ENCODE measurements around the gene WWOX. TPM values are rescaled to one million over a fixed set of nuclear protein-coding genes. Genes with fewer than 3 reads are reported as not detected.

WWOX gene
- total and polyA plus RNA-seq, 2 of the 13 experiments (the other 11 are each of a cell fraction or from before 2014, with no cell fraction given) = 9.1 to 37.4 TPM

GRCh38 chr16:78325468-78326352 is 226.3 kb downstream of the WWOX start:
- no TSS peak for BruUV-seq (replicated peaks)
- TF ChIP-seq PLSCR1 (CRISPR knock-in tag; IDR thresholded peaks at IDR 0.05; ENCODE audit: borderline replicate concordance) = no peak
- TF ChIP-seq ZNF800 (CRISPR knock-in tag; IDR thresholded peaks at IDR 0.05) = no peak
- no peak for TF ChIP-seq ZNF513 (CRISPR knock-in tag; conservative IDR thresholded peaks at IDR 0.05)
- TF ChIP-seq MZF1 (CRISPR knock-in tag; IDR thresholded peaks at IDR 0.05; ENCODE audit: borderline replicate concordance) = no peak
- TF ChIP-seq MAFK (conservative IDR thresholded peaks at IDR 0.05 in 1 of 2, IDR thresholded peaks at IDR 0.05 in 1 of 2; ENCODE audit: low read length in 2 of 2) = 0 out of 4 replicates have a peak, but pooled peaks of 1 of the 2 experiments have one; percentile 5
- Histone ChIP-seq H3K9ac (ENCODE audit: insufficient read depth, low read depth, low read length) (no peak overlapping the region), H3K27ac (ENCODE audit: extremely low read length, insufficient read depth, low read length) (no peak overlapping the region), H3K36me3 (replicated peaks in 1 of 2; ENCODE audit: control insufficient read depth in 1 of 2, insufficient read depth in 2 of 2, low read length in 2 of 2) (no peaks in the 10 kb centered on the region), H3K9me3 (ENCODE audit: low read length) (no peaks in the 10 kb centered on the region), H3K4me1 (ENCODE audit: insufficient read depth, low read length) (peaks cover 10% of the 10 kb centered on the region), H3K4me2 (ENCODE audit: low read depth, low read length) (no peak overlapping the region), H3K4me3 (replicated peaks in 1 of 3; ENCODE audit: insufficient read depth in 1 of 3, low read depth in 2 of 3, low read length in 3 of 3) (no peak overlapping the region), H3K27me3 (ENCODE audit: control insufficient read depth in 1 of 2, insufficient read depth in 2 of 2, low read length in 2 of 2) (no peaks in the 10 kb centered on the region), H4K20me1 (ENCODE audit: insufficient read depth, low read length) (no peaks in the 10 kb centered on the region), H3K79me2 (ENCODE audit: insufficient read depth, low read length) (no peaks in the 10 kb centered on the region), H2AFZ (ENCODE audit: low read length) (no peak overlapping the region)
- ChIA-PET CTCF (ENCODE audit: low intra/inter-chr PET ratio, low total read pairs) (no interaction called here), POLR2A (no interaction called here)
- in situ Hi-C loops (cut with HindIII; ENCODE audit: extremely low pct_ligation_motif_present, low pct_unique_long_range_greater_than_20kb) (no loop called here), intact Hi-C loops (cut with micrococcal nuclease; ENCODE audit: unreplicated experiment) (no loop called here)
- no peak for ATAC-seq
- no peak for DNase-seq (ENCODE audit: low spot score)
- 89% methylated on average over 6 of the region's 6 CpGs for WGBS (ENCODE audit: low lambda C conversion rate)
- FAIRE-seq = no peak
